HepG2 (cell line): ENCODE data around the gene C12orf56. TPM values are rescaled to one million over a fixed set of nuclear protein-coding genes. Genes with fewer than 3 reads are reported as not detected.

Experiments used
- AKAP8 ChIP-seq: sonication (generic); formaldehyde crosslinking; IDR thresholded peaks from 2 replicates; pipeline ENCODE4 v1.5.1; 2020; ENCODE audit warnings: mild to moderate bottlenecking, missing genetic modification reagents
- BCLAF1 ChIP-seq: fragments of 450-650 bp; IDR thresholded peaks from 2 replicates; pipeline ENCODE4 v1.6.1; 2017; ENCODE audit warnings: mild to moderate bottlenecking
- BRCA1 ChIP-seq: sonication (generic); formaldehyde crosslinking; IDR thresholded peaks from 2 replicates; pipeline ENCODE4 v1.4.0; 2020; ENCODE audit warnings: missing genetic modification reagents
- DR1 ChIP-seq: sonication (generic); formaldehyde crosslinking; IDR thresholded peaks from 2 replicates; pipeline ENCODE4 v1.8.0; 2021; ENCODE audit warnings: mild to moderate bottlenecking, missing genetic modification reagents, inconsistent platforms
- EP300 ChIP-seq, 3 experiments: sonication (generic) in 1 of 3; formaldehyde crosslinking in 1 of 3; IDR thresholded peaks; 2 replicates each; pipeline versions ENCODE4 v1.5.1 to v1.6.1; 2011 to 2020; ENCODE audit warnings: low read depth in 2 of 3, low read length in 2 of 3, borderline replicate concordance in 1 of 3, improper control_type of control experiment in 1 of 3, mild to moderate bottlenecking in 1 of 3, missing genetic modification reagents in 1 of 3, moderate library complexity in 1 of 3
- FOXA1 ChIP-seq, 2 experiments: fragments of 450-650 bp in 1 of 2; sonication (generic) in 1 of 2; formaldehyde crosslinking in 1 of 2; IDR thresholded peaks; 2 replicates each; pipeline versions ENCODE4 v1.4.0 to v1.6.1; 2016 to 2020; ENCODE audit warnings: missing genetic modification reagents in 1 of 2
- KMT2A ChIP-seq: sonication (generic); formaldehyde crosslinking; IDR thresholded peaks from 2 replicates; pipeline ENCODE4 v1.4.0; 2020; ENCODE audit warnings: missing genetic modification reagents
- RFXAP ChIP-seq: sonication (generic); formaldehyde crosslinking; IDR thresholded peaks from 2 replicates; pipeline ENCODE4 v1.4.0; 2020; ENCODE audit warnings: missing genetic modification reagents, borderline replicate concordance
- SALL1 ChIP-seq: sonication (generic); formaldehyde crosslinking; IDR thresholded peaks from 2 replicates; pipeline ENCODE4 v1.8.0; 2022; ENCODE audit warnings: mild to moderate bottlenecking, missing genetic modification reagents
- SIX4 ChIP-seq: sonication (generic); formaldehyde crosslinking; IDR thresholded peaks from 2 replicates; pipeline ENCODE4 v1.4.0; 2020; ENCODE audit warnings: missing genetic modification reagents
- TAF15 ChIP-seq: fragments of 200-400 bp; formaldehyde crosslinking; IDR thresholded peaks from one replicate; pipeline ENCODE4 v1.6.1; 2018; ENCODE audit warnings: mild to moderate bottlenecking, low read depth, low read length; ENCODE audit not compliant: poor library complexity, severe bottlenecking
- U2AF2 ChIP-seq: fragments of 200-400 bp; formaldehyde crosslinking; IDR thresholded peaks from 2 replicates; pipeline ENCODE4 v1.6.1; 2017; ENCODE audit warnings: low read depth, mild to moderate bottlenecking, low read length
- YEATS2 ChIP-seq: sonication (generic); formaldehyde crosslinking; IDR thresholded peaks from 2 replicates; pipeline ENCODE4 v1.4.0; 2020; ENCODE audit warnings: missing genetic modification reagents, borderline replicate concordance
- ZBTB21 ChIP-seq: sonication (generic); formaldehyde crosslinking; IDR thresholded peaks from 2 replicates; pipeline ENCODE4 v1.4.0; 2020; ENCODE audit warnings: missing genetic modification reagents
- ZBTB44 ChIP-seq: sonication (generic); formaldehyde crosslinking; IDR thresholded peaks from 2 replicates; pipeline ENCODE4 v1.4.0; 2020; ENCODE audit warnings: missing genetic modification reagents
- ZBTB7A ChIP-seq: sonication (generic); formaldehyde crosslinking; IDR thresholded peaks from 2 replicates; pipeline ENCODE4 v1.8.0; 2022; ENCODE audit warnings: mild to moderate bottlenecking, missing genetic modification reagents
- ZBTB7B ChIP-seq: sonication (generic); formaldehyde crosslinking; IDR thresholded peaks from 2 replicates; pipeline ENCODE4 v1.4.0; 2020; ENCODE audit warnings: missing genetic modification reagents
- ZFAT ChIP-seq: sonication (generic); formaldehyde crosslinking; conservative IDR thresholded peaks from 2 replicates; pipeline ENCODE4 v1.8.1; 2023; ENCODE audit warnings: missing genetic modification reagents, inconsistent platforms
- ZFY ChIP-seq: sonication (generic); formaldehyde crosslinking; IDR thresholded peaks from 2 replicates; pipeline ENCODE4 v1.4.0; 2020; ENCODE audit warnings: missing genetic modification reagents
- ZNF256 ChIP-seq: sonication (generic); formaldehyde crosslinking; conservative IDR thresholded peaks from 2 replicates; pipeline ENCODE4 v1.4.0; 2020; ENCODE audit warnings: missing genetic modification reagents
- ZNF281 ChIP-seq: sonication (generic); formaldehyde crosslinking; IDR thresholded peaks from 2 replicates; pipeline ENCODE4 v1.4.0; 2020; ENCODE audit warnings: missing genetic modification reagents, borderline replicate concordance
- ZNF570 ChIP-seq: sonication (generic); formaldehyde crosslinking; IDR thresholded peaks from 2 replicates; pipeline ENCODE4 v1.4.0; 2020; ENCODE audit warnings: mild to moderate bottlenecking, missing genetic modification reagents, borderline replicate concordance
- ZNF572 ChIP-seq: sonication (generic); formaldehyde crosslinking; IDR thresholded peaks from 2 replicates; pipeline ENCODE4 v1.5.1; 2020; ENCODE audit warnings: mild to moderate bottlenecking, missing genetic modification reagents
- polyA plus RNA-seq, 8 experiments: library from polyadenylated mRNA; depleted of rRNA in 3 of 8; stranded (reverse) in 7 of 8; unstranded in 1 of 8; fragments of >200 nt; fragmentation: Illumina TruSeq in 4 of 8; extraction: Trizol in 4 of 8; gene quantifications; 2 replicates each; pipeline versions ENCODE4 v1.2.1 to v1.2.3, GENCODE V29; 2011 to 2016; ENCODE audit warnings: low read depth in 4 of 8, missing spikeins in 1 of 8, mixed read lengths in 1 of 8; ENCODE audit not compliant: insufficient read depth in 1 of 8
- total RNA-seq, 5 experiments: library from RNA; depleted of rRNA; stranded (reverse); fragments of >200 nt; fragmentation: Illumina TruSeq; extraction: Trizol; gene quantifications; 2 replicates each; pipeline ENCODE4 v1.2.3, GENCODE V29; 2016; ENCODE audit warnings: low read depth in 1 of 5

C12orf56 gene
- total and polyA plus RNA-seq, 2 of the 13 experiments (the other 11 are each of a cell fraction or from before 2014, with no cell fraction given) = 0.07 TPM; not detected in 1

GRCh38 chr12:64404470-64405256 lies 14.1 kb upstream of the C12orf56 start (continued):
- TF ChIP-seq FOXA1 (IDR thresholded peaks at IDR 0.05) (no peak), FOXA1 (CRISPR knock-in tag; IDR thresholded peaks at IDR 0.05) (no peak), ZBTB7B (CRISPR knock-in tag) (0 out of 2 replicates have a peak, but pooled peaks have one; percentile 19), SIX4 (CRISPR knock-in tag) (no peak), U2AF2 (no peak), YEATS2 (0 out of 2 replicates have a peak, but pooled peaks have one; percentile 42), BRCA1 (CRISPR knock-in tag) (no peak), DR1 (CRISPR knock-in tag) (no peak), RFXAP (CRISPR knock-in tag) (no peak), AKAP8 (CRISPR knock-in tag) (no peak; the same call in 1 of the 2 replicates), ZBTB7A (CRISPR knock-in tag) (no peak), ZNF572 (CRISPR knock-in tag) (peak; percentile 60; the same call in 1 of the 2 replicates), SALL1 (peak; percentile 48), ZNF256 (CRISPR knock-in tag) (no peak), KMT2A (peak; percentile 56), ZBTB21 (CRISPR knock-in tag) (no peak; the same call in 1 of the 2 replicates), BCLAF1 (no peak), ZFY (CRISPR knock-in tag) (peak; percentile 82), ZNF281 (CRISPR knock-in tag) (peak; percentile 82), ZNF570 (CRISPR knock-in tag) (no peak), ZBTB44 (no peak), EP300 (IDR thresholded peaks at IDR 0.05; ENCODE audit: low read depth in 2 of 2, low read length in 2 of 2) (0 out of 4 replicates have a peak, but pooled peaks of 1 of the 2 experiments have one; percentile 21), EP300 (CRISPR knock-in tag; IDR thresholded peaks at IDR 0.05; ENCODE audit: borderline replicate concordance) (no peak; the same call in 1 of the 2 replicates), TAF15 (peak; percentile 43), ZFAT (no peak)
